ENCODE measurements around the gene RAB3B.

The RAB3B gene

DNA sequence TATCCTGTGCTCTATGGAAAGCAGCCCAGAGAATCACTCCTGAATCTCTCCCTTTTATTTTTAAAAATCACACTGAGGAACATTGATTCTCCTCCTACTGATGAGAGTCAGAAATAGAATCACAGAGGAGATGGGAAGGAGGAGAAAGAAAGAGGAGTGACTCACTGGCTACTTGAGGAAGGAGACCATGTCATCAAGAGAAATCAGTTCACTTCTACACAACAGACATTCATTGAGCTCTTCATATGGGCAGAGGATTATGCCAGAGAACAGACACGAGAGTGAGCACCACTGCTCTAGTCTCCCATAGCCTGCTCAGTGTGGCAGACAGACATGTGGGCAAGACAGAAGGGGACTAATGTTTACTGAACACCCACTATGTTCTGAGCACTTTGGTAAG lies 44.2 kb downstream of the RAB3B start:
- H3K4me3 ChIP-seq (ENCODE audit: low read length, poor library complexity, severe bottlenecking) = no peak overlapping the region
- H3K4me1 ChIP-seq (ENCODE audit: insufficient read depth, low read length, poor library complexity, severe bottlenecking) = no peaks in the 10 kb centered on the region
- TF ChIP-seq CTCF (conservative IDR thresholded peaks at IDR 0.05; ENCODE audit: low read length) (no peak), EZH2phosphoT487 (IDR thresholded peaks at IDR 0.05; ENCODE audit: borderline replicate concordance) (no peak)
- H2AFZ ChIP-seq (ENCODE audit: low read length) = no peak overlapping the region
- no peaks in the 10 kb centered on the region for H3K79me2 ChIP-seq (ENCODE audit: insufficient read depth, low read length)
- no peaks in the 10 kb centered on the region for H4K20me1 ChIP-seq (ENCODE audit: insufficient read depth, low read length, poor library complexity, severe bottlenecking)
- 0 out of 2 replicates have a peak, but pooled peaks cover 7% of the 10 kb centered on the region for H3K9me3 ChIP-seq (ENCODE audit: insufficient read depth, low read depth, low read length)
- no peaks in the 10 kb centered on the region for H3K9me2 ChIP-seq (replicated peaks; ENCODE audit: low read depth, low read length)
- no peaks in the 10 kb centered on the region for H3K27me3 ChIP-seq (ENCODE audit: insufficient read depth, low read length, poor library complexity, severe bottlenecking)
- no peak overlapping the region for H3K4me2 ChIP-seq (ENCODE audit: low read depth, low read length, poor library complexity, severe bottlenecking)
- no peaks in the 10 kb centered on the region for H3K36me3 ChIP-seq (ENCODE audit: insufficient read depth, low read length)
- no peaks in the 10 kb centered on the region for H3F3A ChIP-seq (ENCODE audit: low read depth)
- H3K9ac ChIP-seq (ENCODE audit: low read depth, low read length, poor library complexity, severe bottlenecking) = no peak overlapping the region

DNA sequence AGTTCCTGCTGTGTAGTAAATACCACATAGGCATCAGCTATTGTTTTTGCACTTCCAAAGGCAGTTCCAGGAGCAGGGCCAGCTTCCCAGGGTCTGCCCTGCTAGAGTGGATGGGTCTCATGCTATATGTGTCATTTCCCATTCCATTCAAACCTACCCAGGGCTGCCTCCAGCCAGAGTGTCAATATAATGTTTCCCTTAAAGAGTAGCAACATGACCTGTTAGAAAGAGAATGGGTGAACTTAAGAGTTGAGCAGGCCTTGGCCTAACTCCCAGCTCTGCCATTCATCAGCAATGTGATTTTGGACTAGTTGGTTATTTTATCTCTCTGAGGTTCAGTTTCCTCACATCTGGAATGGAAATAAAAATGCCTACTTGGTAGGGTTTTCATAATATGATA lies 44.9 kb downstream of the RAB3B start:
- Histone ChIP-seq H3K4me3 (ENCODE audit: low read length, poor library complexity, severe bottlenecking) (no peak overlapping the region), H4K20me1 (ENCODE audit: insufficient read depth, low read length, poor library complexity, severe bottlenecking) (no peaks in the 10 kb centered on the region), H3K36me3 (ENCODE audit: insufficient read depth, low read length) (no peaks in the 10 kb centered on the region), H3K79me2 (ENCODE audit: insufficient read depth, low read length) (no peaks in the 10 kb centered on the region), H3K4me1 (ENCODE audit: insufficient read depth, low read length, poor library complexity, severe bottlenecking) (no peaks in the 10 kb centered on the region), H3K27me3 (ENCODE audit: insufficient read depth, low read length, poor library complexity, severe bottlenecking) (no peaks in the 10 kb centered on the region), H3K9me3 (ENCODE audit: insufficient read depth, low read depth, low read length) (0 out of 2 replicates have a peak, but pooled peaks cover 7% of the 10 kb centered on the region), H3K9me2 (replicated peaks; ENCODE audit: low read depth, low read length) (no peaks in the 10 kb centered on the region), H3K9ac (ENCODE audit: low read depth, low read length, poor library complexity, severe bottlenecking) (no peak overlapping the region), H2AFZ (ENCODE audit: low read length) (no peak overlapping the region), H3F3A (ENCODE audit: low read depth) (no peaks in the 10 kb centered on the region), H3K4me2 (ENCODE audit: low read depth, low read length, poor library complexity, severe bottlenecking) (no peak overlapping the region)
- TF ChIP-seq CTCF (conservative IDR thresholded peaks at IDR 0.05; ENCODE audit: low read length) (no peak), EZH2phosphoT487 (IDR thresholded peaks at IDR 0.05; ENCODE audit: borderline replicate concordance) (no peak)

- Histone ChIP-seq H3K4me1 (ENCODE audit: insufficient read depth, low read length, poor library complexity, severe bottlenecking) (no peaks in the 10 kb centered on the region), H3K27me3 (ENCODE audit: insufficient read depth, low read length, poor library complexity, severe bottlenecking) (no peaks in the 10 kb centered on the region), H3K9me3 (ENCODE audit: insufficient read depth, low read depth, low read length) (no peaks in the 10 kb centered on the region), H3K9me2 (replicated peaks; ENCODE audit: low read depth, low read length) (no peaks in the 10 kb centered on the region), H3K9ac (ENCODE audit: low read depth, low read length, poor library complexity, severe bottlenecking) (no peak overlapping the region), H4K20me1 (ENCODE audit: insufficient read depth, low read length, poor library complexity, severe bottlenecking) (no peaks in the 10 kb centered on the region), H3K4me3 (ENCODE audit: low read length, poor library complexity, severe bottlenecking) (no peak overlapping the region), H2AFZ (ENCODE audit: low read length) (no peak overlapping the region), H3K79me2 (ENCODE audit: insufficient read depth, low read length) (no peaks in the 10 kb centered on the region), H3K36me3 (ENCODE audit: insufficient read depth, low read length) (no peaks in the 10 kb centered on the region), H3F3A (ENCODE audit: low read depth) (no peaks in the 10 kb centered on the region), H3K4me2 (ENCODE audit: low read depth, low read length, poor library complexity, severe bottlenecking) (no peak overlapping the region)
- TF ChIP-seq CTCF (conservative IDR thresholded peaks at IDR 0.05; ENCODE audit: low read length) = no peak
- no peak for TF ChIP-seq EZH2phosphoT487 (IDR thresholded peaks at IDR 0.05; ENCODE audit: borderline replicate concordance)
Measured at GRCh38 chr1:51942281-51942680, 48.2 kb downstream of the RAB3B start.

All from Loucy (cell line).